Breast epithelium (tissue), 4 donors: ENCODE measurements around the gene CEP85L. TPM values are rescaled to one million over a fixed set of nuclear protein-coding genes. Genes with fewer than 3 reads are reported as not detected.

ENCODE experiments used
- DNase-seq, 2 donors: peaks; one replicate each; pipeline ENCODE4 v3.0.0-alpha.2; 2019; ENCODE audit warnings: low spot score in 2 of 2
- H3K27ac ChIP-seq, 2 donors: fragments of 200-600 bp; sonication (generic) in 1 of 2; one replicate each; pipeline ENCODE4 v1.5.1; 2016 to 2019; ENCODE audit warnings: mild to moderate bottlenecking in 1 of 2
- H3K27me3 ChIP-seq, 2 donors: fragments of 200-600 bp; sonication (generic) in 1 of 2; one replicate each; pipeline versions ENCODE4 v1.5.1 to v1.6.0; 2017 to 2019; ENCODE audit warnings: control low read depth in 1 of 2, mild to moderate bottlenecking in 1 of 2
- H3K36me3 ChIP-seq: fragments of 200-600 bp; one replicate; pipeline ENCODE4 v1.5.1; 2019
- H3K4me1 ChIP-seq, 2 donors: fragments of 200-600 bp; sonication (generic); one replicate each; pipeline ENCODE4 v1.5.1; 2016 to 2019; ENCODE audit warnings: control low read depth in 1 of 2
- H3K4me3 ChIP-seq, 3 donors: fragments of 200-600 bp; sonication (generic); 1 replicate in 2 of 3; 2 replicates in 1 of 3; pipeline ENCODE4 v1.5.1; 2016 to 2019; ENCODE audit warnings: mild to moderate bottlenecking in 3 of 3, moderate library complexity in 2 of 3
- H3K9me3 ChIP-seq, 2 donors: fragments of 200-600 bp; sonication (generic) in 1 of 2; one replicate each; pipeline ENCODE4 v1.5.1; 2016 to 2019; ENCODE audit warnings: control low read depth in 1 of 2
- CTCF ChIP-seq, 3 donors: fragments of 450-650 bp; IDR thresholded peaks; one replicate each; pipeline ENCODE4 v1.5.1; 2016 to 2017; ENCODE audit warnings: antibody characterized with exemption in 3 of 3, mild to moderate bottlenecking in 3 of 3, moderate library complexity in 3 of 3
- POLR2A ChIP-seq: fragments of 450-650 bp; IDR thresholded peaks from one replicate; pipeline ENCODE4 v1.6.1; 2016; ENCODE audit warnings: antibody characterized with exemption, mild to moderate bottlenecking, moderate library complexity
- POLR2AphosphoS5 ChIP-seq, 3 donors: sonication (generic); formaldehyde crosslinking; IDR thresholded peaks; one replicate each; pipeline ENCODE4 v1.6.1; 2017; ENCODE audit warnings: antibody characterized with exemption in 3 of 3
- intact Hi-C: fragments of 100-400 bp; cut with DNase I; formaldehyde crosslinking; loops from one replicate; pipeline ENCODE4 v1.15.1; 2023; ENCODE audit warnings: low total_unique reads
- total RNA-seq, 3 donors: library from RNA; depleted of rRNA; stranded (reverse); fragments of >200 nt; gene quantifications; one replicate each; pipeline ENCODE4 v1.1.0, GENCODE V29; 2016

The CEP85L gene
- total RNA-seq, 3 donors from 2014 or later = 12.7 to 17.3 (median 15.7) TPM

GRCh38 chr6:118661831-118662230, 10.4 kb upstream of the CEP85L start:
- no peak for DNase-seq
- no peak overlapping the region for H3K27ac ChIP-seq
- no peak for TF ChIP-seq POLR2A
- no peak for TF ChIP-seq POLR2AphosphoS5 (IDR thresholded peaks at IDR 0.05)
- no peak for TF ChIP-seq CTCF (IDR thresholded peaks at IDR 0.05)
- H3K4me3 ChIP-seq = no peak overlapping the region
- H3K36me3 ChIP-seq = no peaks in the 10 kb centered on the region
- intact Hi-C loops = no loop called here
- peaks cover 0 to 6% of the 10 kb centered on the region in 2 donors for H3K4me1 ChIP-seq
- no peaks in the 10 kb centered on the region for H3K9me3 ChIP-seq
- H3K27me3 ChIP-seq = no peaks in the 10 kb centered on the region

- peaks cover 0 to 6% of the 10 kb centered on the region in 2 donors for H3K4me1 ChIP-seq
- H3K4me3 ChIP-seq = no peak overlapping the region
- intact Hi-C loops = no loop called here
- TF ChIP-seq POLR2A (no peak), CTCF (IDR thresholded peaks at IDR 0.05) (no peak), POLR2AphosphoS5 (IDR thresholded peaks at IDR 0.05) (no peak)
- H3K9me3 ChIP-seq = no peaks in the 10 kb centered on the region
- H3K27ac ChIP-seq = no peak overlapping the region
- H3K27me3 ChIP-seq = no peaks in the 10 kb centered on the region
- no peak for DNase-seq
- no peaks in the 10 kb centered on the region for H3K36me3 ChIP-seq
These were observed 8.8 kb upstream of the CEP85L start for GRCh38 chr6:118660218-118660569.

- Histone ChIP-seq H3K4me1 (peaks cover 0 to under 1% of the 10 kb centered on the region in 2 donors), H3K27ac (no peak overlapping the region), H3K36me3 (no peaks in the 10 kb centered on the region), H3K9me3 (no peaks in the 10 kb centered on the region), H3K4me3 (no peak overlapping the region), H3K27me3 (no peaks in the 10 kb centered on the region)
- DNase-seq = no peak
- intact Hi-C loops = no loop called here
- TF ChIP-seq POLR2A (no peak), CTCF (IDR thresholded peaks at IDR 0.05) (no peak), POLR2AphosphoS5 (IDR thresholded peaks at IDR 0.05) (no peak)
These were observed 8.3 kb upstream of the CEP85L start for GRCh38 chr6:118659513-118660217.

GRCh38 chr6:118656847-118657451, 5.6 kb upstream of the CEP85L start:
- H3K4me1 ChIP-seq = no peaks in the 10 kb centered on the region

More at GRCh38 chr6:118656847-118657451, 5.6 kb upstream of the CEP85L start:
- DNase-seq = no peak
- H3K9me3 ChIP-seq = no peaks in the 10 kb centered on the region
- H3K4me3 ChIP-seq = no peak overlapping the region
- intact Hi-C loops = no loop called here
- H3K27ac ChIP-seq = no peak overlapping the region
- H3K36me3 ChIP-seq = no peaks in the 10 kb centered on the region
- TF ChIP-seq POLR2AphosphoS5 (IDR thresholded peaks at IDR 0.05) (no peak), CTCF (IDR thresholded peaks at IDR 0.05) (no peak), POLR2A (no peak)
- H3K27me3 ChIP-seq = no peaks in the 10 kb centered on the region
